Measurements from ENCODE around the gene TMOD2.
"Not testable (repeated sequence)": the region's sequence is repeated elsewhere in the genome, so short reads cannot be mapped to it uniquely, and the experiment has no call there.

TMOD2 gene

DNA sequence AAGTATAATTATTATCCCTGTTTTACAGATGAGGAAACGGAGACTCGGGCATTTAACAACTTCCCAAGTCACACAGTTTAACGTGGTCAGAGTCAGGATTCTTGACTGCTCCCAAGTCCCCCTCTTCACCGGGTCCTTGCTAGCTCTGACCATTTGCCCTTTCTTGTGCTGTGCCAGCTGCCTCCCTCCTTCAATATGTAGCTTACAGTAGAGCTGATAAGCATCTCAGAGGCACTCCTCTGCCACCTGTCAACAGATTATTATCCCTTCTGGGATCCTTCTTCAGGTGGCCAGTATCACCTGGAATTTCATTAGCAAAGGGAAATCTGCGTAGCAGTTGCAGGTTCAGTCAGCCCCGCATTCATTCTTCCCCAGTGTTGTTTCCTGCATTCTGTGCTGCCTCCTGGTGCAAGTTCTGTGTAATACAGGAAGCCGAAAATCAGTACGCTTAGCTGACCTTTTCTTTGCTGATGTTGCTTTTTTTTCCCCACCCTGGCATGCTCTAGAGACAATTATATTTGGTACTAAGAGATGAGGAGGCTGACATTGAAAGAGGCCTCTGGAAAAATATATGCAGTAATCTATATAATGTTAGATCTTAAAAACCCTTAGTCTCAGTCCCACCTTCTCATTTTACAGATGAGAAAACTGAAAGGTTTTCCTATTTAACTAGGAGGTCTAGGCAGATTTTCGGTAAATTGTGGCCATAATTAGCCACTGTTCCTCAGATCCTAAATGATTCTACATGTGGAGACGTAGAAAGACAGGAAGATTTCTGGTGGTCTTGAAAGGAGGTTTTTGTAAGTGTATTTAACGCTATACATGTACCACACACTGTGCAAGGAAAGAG is 24.8 kb downstream of the TMOD2 start:
- peak; percentile 64 for DNase-seq (ENCODE audit: low read depth)

GRCh38 chr15:51776952-51777569 is 25.7 kb downstream of the TMOD2 start:
- DNase-seq (ENCODE audit: low read depth) = peak; percentile 79

GRCh38 chr15:51780636-51781035 is 29.2 kb downstream of the TMOD2 start:
- DNase-seq (ENCODE audit: low read depth) = no peak

DNA sequence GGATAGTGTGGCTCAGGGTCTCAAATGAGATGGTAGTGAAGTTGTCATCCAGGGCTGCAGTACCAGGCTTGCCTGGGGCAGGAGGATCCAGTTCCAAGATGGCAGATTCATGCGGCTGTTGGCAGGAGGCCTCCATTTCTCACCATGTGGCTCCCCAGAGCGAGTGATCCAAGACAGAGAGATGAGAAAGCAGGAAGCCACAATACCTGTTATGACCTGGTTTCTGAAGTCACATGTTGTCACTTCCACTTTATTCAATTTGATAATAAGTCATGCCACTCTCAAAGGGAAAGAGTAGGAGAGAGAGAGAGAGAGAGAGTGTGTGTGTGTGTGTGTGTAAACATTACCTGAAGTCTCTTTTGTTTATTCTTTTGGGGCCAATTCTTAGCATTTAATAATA is 30.1 kb downstream of the TMOD2 start:
- no peak for DNase-seq (ENCODE audit: low read depth)

- peak; percentile 19 for DNase-seq (ENCODE audit: low read depth)
These were observed 31.0 kb downstream of the TMOD2 start for GRCh38 chr15:51782357-51782896.

DNA sequence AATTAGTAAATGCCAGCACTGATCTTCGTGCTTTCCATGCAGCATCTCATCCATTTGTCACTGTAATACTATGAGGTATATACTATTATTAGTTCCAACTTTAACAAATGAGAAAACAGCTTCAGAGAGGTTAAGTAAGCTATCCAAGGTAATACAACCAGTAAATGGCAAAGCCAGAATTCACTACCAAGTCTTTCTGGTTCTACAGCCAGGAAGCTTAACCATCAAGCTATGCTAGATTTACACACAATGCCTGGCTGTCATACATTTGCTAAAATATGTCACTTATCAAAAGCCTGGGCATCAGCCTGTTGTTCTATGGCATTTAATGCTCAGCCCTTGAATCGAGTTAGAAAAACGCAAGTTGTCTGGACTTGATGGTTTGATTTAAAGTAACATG is 32.6 kb downstream of the TMOD2 start:
- no peak for DNase-seq (ENCODE audit: low read depth)

DNA sequence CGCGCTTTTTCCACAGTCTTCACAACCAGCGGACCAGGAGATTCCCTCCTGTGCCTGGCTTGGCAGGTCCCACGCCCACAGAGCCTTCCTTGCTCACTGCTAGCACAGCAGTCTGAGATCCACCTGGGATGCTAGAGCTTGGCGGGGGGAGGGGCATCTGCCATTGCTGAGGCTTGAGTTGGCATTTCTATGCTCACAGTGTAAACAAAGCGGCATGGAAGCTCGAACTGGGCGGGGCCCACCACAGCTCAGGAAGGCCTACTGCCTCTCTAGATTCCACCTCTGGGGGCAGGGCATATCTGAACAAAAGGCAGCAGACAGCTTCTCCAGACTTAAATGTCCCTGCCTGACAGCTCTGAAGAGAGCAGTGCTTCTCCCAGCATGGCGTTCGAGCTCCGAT is 35.7 kb downstream of the TMOD2 start:
- not testable (repeated sequence) for DNase-seq (ENCODE audit: low read depth)

- not testable (repeated sequence) for DNase-seq (ENCODE audit: low read depth)
These were observed 41.1 kb downstream of the TMOD2 start for GRCh38 chr15:51792474-51792873.

GRCh38 chr15:51793521-51794305 is 42.3 kb downstream of the TMOD2 start:
- DNase-seq (ENCODE audit: low read depth) = peak; percentile 17

DNA sequence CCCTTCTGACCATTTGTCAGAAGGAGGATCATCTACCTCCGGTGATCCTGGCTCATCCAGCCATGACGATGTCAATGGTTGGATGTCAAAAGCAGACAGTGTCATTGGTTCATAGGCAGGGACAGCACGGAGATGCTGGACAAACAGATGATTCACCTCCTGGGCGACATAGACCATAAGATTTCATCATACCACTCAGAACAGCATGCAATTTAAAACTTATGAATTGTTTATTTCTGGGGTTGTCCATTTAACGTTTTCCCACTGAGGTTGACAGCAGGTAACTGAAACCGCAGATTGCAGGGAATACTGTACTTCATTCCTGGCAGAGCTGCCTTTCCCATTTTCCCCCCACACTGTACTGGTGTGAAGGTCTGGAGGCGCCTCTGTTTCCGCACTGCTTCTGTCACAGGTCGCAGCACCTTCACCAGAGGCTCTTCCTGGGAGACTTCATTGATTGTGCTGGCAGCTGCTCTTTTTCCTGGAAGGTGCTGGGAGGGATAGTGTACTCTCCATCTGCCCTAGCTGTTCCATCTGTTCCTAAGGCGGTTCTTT is 45.5 kb downstream of the TMOD2 start:
- peak; percentile 66 for DNase-seq (ENCODE audit: low read depth)

DNA sequence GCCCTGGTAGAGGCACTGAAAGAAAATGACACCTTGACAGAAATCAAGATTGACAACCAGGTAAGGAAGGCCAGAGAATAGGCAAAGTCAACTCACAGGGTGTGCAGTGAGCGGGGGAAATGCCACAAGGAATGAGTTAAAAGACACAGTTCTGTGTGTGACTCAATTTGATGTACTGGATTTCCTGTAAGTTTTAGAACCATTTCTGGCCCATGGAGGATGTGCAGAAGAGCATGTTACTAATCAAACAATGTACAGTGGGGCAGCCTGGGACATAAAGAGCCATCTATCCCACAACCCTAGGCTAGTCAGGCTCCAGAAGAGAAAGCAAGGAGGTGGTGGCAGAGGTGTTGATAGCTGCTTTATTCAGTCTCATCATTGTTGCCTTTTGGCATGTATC is 46.9 kb downstream of the TMOD2 start:
- no peak for DNase-seq (ENCODE audit: low read depth)

DNA sequence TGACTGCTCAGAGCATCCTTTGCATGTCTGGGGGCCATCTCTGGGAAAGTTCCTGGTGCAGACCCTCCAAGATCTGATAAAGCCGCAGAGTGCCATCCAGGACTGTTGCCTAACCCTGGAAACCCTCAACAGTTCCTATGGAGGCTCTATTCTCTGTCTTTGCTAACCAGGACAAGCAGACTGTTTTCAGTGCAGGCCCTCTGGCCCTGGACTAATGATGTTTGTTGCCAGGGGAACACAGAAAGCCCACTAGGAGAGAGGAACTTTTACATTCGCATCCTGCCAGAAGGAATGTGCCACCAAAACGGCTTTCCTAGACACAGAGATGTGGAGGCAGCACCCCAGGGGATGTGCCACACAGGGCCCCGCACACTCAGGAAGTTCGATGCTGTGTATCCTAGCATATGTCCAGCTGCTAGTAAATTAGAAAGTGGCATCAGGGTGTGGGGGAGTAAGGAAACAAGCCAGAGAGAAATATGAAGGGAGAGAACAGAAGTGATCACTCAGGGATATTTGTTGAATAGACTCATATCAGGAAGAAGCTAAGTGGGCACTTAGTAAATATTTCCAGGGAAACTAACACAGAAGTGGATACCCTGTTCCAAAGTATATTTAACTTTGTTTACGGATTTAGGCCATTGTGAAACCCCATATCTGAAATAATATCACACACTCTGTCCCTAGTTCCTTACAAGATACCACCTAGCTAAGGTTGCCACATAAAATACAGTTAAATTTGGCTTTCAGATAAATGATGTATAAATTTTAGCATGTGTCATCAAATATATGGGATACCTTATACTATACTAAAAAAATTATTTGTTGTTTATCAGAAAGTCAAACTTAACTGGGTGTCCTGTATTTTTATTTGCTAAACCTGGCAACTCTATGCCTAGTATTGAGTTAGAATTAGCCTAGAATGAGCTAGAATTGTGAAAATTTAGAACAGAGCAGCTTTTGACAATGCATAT is 48.2 kb downstream of the TMOD2 start:
- no peak for DNase-seq (ENCODE audit: low read depth)

- DNase-seq (ENCODE audit: low read depth) = peak; percentile 38
These were observed 50.0 kb downstream of the TMOD2 start for GRCh38 chr15:51801391-51801835.

GRCh38 chr15:51802593-51802992 is 51.2 kb downstream of the TMOD2 start:
- no peak for DNase-seq (ENCODE audit: low read depth)

GRCh38 chr15:51803965-51804364 is 52.6 kb downstream of the TMOD2 start:
- no peak for DNase-seq (ENCODE audit: low read depth)

- no peak for DNase-seq (ENCODE audit: low read depth)
These were observed 54.7 kb downstream of the TMOD2 start for GRCh38 chr15:51806123-51806522.

GRCh38 chr15:51809457-51809856 is 58.1 kb downstream of the TMOD2 start:
- no peak for DNase-seq (ENCODE audit: low read depth)

GRCh38 chr15:51812598-51812997 is 61.2 kb downstream of the TMOD2 start:
- no peak for DNase-seq (ENCODE audit: low read depth)

DNA sequence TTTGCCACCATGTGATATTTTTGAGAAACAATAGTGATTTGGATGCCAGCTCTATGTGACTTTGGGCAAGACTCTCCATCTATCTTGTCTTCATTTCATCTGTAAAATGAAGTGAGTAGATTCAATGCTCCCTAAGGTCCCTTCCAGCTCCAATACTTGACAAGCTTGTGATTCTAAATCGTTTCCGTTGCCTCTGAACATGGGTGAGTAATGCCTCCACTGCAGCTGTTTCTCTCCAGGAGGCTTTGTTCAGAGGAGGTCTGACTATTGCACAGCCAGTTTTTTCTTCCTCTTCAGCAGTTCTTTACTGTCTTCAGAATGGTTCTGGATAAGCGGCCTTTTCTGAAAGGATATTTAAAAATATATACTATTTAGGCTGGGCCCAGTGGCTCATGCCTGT is 63.2 kb downstream of the TMOD2 start:
- DNase-seq (ENCODE audit: low read depth) = peak; percentile 29

DNA sequence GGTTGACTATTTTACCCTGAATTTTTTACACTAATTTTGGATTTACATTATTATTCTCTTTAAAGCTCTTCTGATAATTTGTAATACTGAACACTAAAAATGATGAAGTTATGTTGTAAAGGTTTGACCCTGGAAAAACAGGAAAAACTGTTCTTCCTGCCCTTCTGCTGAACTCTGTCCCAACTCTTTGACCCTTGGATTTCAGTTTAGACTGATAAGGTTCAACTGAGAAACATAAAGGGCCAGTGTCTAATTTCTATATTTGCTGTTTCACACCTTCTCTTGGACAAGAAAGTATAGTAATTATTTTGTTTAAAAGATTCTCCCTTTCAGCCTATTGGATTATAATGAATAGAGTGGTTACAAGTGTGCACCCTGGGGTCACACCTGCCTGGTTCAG is 65.2 kb downstream of the TMOD2 start:
- DNase-seq (ENCODE audit: low read depth) = no peak

- DNase-seq (ENCODE audit: low read depth) = no peak
These were observed 66.8 kb downstream of the TMOD2 start for GRCh38 chr15:51818150-51818549.

Data from iris pigment epithelial cell (primary cell).